ENCODE results near the gene ZNRF4.

ZNRF4 gene

GRCh38 chr19:5445071-5445470 is 10.1 kb upstream of the ZNRF4 start:
- no peaks in the 10 kb centered on the region for H3K4me1 ChIP-seq (ENCODE audit: control insufficient read depth in 1 of 2, insufficient read depth in 2 of 2, low read length in 2 of 2)
- H3K9me3 ChIP-seq (ENCODE audit: control insufficient read depth in 1 of 2, low read length in 2 of 2), result no peaks in the 10 kb centered on the region
- no peaks in the 10 kb centered on the region for H3K27me3 ChIP-seq (ENCODE audit: low read depth, low read length)
- H3K36me3 ChIP-seq (ENCODE audit: control insufficient read depth in 1 of 2, insufficient read depth in 2 of 2, low read length in 2 of 2), result no peaks in the 10 kb centered on the region
- no peak overlapping the region for H3K4me3 ChIP-seq (ENCODE audit: low read depth in 1 of 2, low read length in 2 of 2)
- no peak overlapping the region for H3K27ac ChIP-seq (ENCODE audit: low read length)

DNA sequence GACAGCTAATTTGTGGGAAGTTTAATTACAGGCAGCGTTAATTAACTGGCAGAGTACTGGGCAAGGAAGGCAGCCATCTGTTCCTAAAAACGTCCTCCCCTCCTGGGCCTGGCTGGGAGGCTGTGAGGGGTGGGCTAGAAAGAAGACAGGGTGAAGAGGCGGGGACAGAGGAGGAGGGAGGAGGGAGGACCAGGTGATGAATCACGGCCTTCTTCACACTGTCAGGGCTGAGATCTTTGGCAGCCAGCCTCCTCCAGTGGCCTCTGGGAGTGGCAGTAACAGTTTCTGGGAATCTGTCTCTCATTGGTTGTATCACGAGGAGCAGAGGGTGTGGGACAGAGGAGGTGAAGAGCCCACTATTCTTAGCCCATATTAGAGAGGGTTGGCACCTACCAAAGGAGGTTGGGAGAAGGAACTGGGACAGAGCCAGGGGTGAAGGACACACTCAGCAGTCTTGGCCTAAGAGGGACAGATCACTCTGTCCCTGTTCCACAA is 9.6 kb upstream of the ZNRF4 start:
- H3K27ac ChIP-seq (ENCODE audit: low read length), result no peak overlapping the region
- H3K9me3 ChIP-seq (ENCODE audit: control insufficient read depth in 1 of 2, low read length in 2 of 2), result no peaks in the 10 kb centered on the region
- H3K4me1 ChIP-seq (ENCODE audit: control insufficient read depth in 1 of 2, insufficient read depth in 2 of 2, low read length in 2 of 2), result no peaks in the 10 kb centered on the region
- H3K36me3 ChIP-seq (ENCODE audit: control insufficient read depth in 1 of 2, insufficient read depth in 2 of 2, low read length in 2 of 2), result no peaks in the 10 kb centered on the region
- H3K27me3 ChIP-seq (ENCODE audit: low read depth, low read length), result no peaks in the 10 kb centered on the region
- no peak overlapping the region for H3K4me3 ChIP-seq (ENCODE audit: low read depth in 1 of 2, low read length in 2 of 2)

- H3K27me3 ChIP-seq (ENCODE audit: low read depth, low read length), result no peaks in the 10 kb centered on the region
Measured at GRCh38 chr19:5447700-5448311, 7.4 kb upstream of the ZNRF4 start.

DNA sequence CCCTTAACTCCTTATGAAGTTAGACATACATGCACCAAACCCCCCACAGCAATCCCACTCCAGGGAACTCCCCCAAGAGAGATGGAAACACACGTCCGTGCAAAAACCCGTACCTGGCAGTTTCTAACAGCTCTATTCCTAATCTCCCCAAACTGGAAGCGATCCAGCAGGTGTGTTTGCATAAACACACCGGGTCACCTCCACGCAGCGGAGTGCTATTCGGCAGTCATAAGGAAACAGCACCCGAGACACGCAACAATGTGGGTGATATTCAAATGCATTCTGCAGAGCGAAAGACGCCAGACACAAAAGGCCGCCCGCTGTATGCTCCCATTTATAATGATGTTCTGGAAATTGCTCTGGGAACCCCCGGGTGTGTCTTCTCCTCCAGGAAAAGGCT is 6.8 kb upstream of the ZNRF4 start:
- Histone ChIP-seq H3K27ac (ENCODE audit: low read length) (no peak overlapping the region), H3K9me3 (ENCODE audit: control insufficient read depth in 1 of 2, low read length in 2 of 2) (peaks cover 0 to 4% of the 10 kb centered on the region in 2 donors), H3K4me3 (ENCODE audit: low read depth in 1 of 2, low read length in 2 of 2) (no peak overlapping the region), H3K4me1 (ENCODE audit: control insufficient read depth in 1 of 2, insufficient read depth in 2 of 2, low read length in 2 of 2) (no peaks in the 10 kb centered on the region), H3K36me3 (ENCODE audit: control insufficient read depth in 1 of 2, insufficient read depth in 2 of 2, low read length in 2 of 2) (no peaks in the 10 kb centered on the region), H3K27me3 (ENCODE audit: low read depth, low read length) (no peaks in the 10 kb centered on the region)

More at GRCh38 chr19:5447700-5448311, 7.4 kb upstream of the ZNRF4 start:
- Histone ChIP-seq H3K36me3 (ENCODE audit: control insufficient read depth in 1 of 2, insufficient read depth in 2 of 2, low read length in 2 of 2) (no peaks in the 10 kb centered on the region), H3K27ac (ENCODE audit: low read length) (no peak overlapping the region), H3K4me1 (ENCODE audit: control insufficient read depth in 1 of 2, insufficient read depth in 2 of 2, low read length in 2 of 2) (no peaks in the 10 kb centered on the region), H3K9me3 (ENCODE audit: control insufficient read depth in 1 of 2, low read length in 2 of 2) (no peaks in the 10 kb centered on the region), H3K4me3 (ENCODE audit: low read depth in 1 of 2, low read length in 2 of 2) (no peak overlapping the region)

- no peaks in the 10 kb centered on the region for H3K36me3 ChIP-seq (ENCODE audit: control insufficient read depth in 1 of 2, insufficient read depth in 2 of 2, low read length in 2 of 2)
- no peaks in the 10 kb centered on the region for H3K4me1 ChIP-seq (ENCODE audit: control insufficient read depth in 1 of 2, insufficient read depth in 2 of 2, low read length in 2 of 2)
- no peak overlapping the region for H3K4me3 ChIP-seq (ENCODE audit: low read depth in 1 of 2, low read length in 2 of 2)
- H3K9me3 ChIP-seq (ENCODE audit: control insufficient read depth in 1 of 2, low read length in 2 of 2), result peaks cover 0 to 4% of the 10 kb centered on the region in 2 donors
- no peak overlapping the region for H3K27ac ChIP-seq (ENCODE audit: low read length)
- H3K27me3 ChIP-seq (ENCODE audit: low read depth, low read length), result no peaks in the 10 kb centered on the region
Measured at GRCh38 chr19:5450482-5451126, 4.6 kb upstream of the ZNRF4 start.

GRCh38 chr19:5451494-5451893 is 3.7 kb upstream of the ZNRF4 start:
- no peaks in the 10 kb centered on the region for H3K4me1 ChIP-seq (ENCODE audit: control insufficient read depth in 1 of 2, insufficient read depth in 2 of 2, low read length in 2 of 2)
- no peaks in the 10 kb centered on the region for H3K36me3 ChIP-seq (ENCODE audit: control insufficient read depth in 1 of 2, insufficient read depth in 2 of 2, low read length in 2 of 2)
- peaks cover 0 to 4% of the 10 kb centered on the region in 2 donors for H3K9me3 ChIP-seq (ENCODE audit: control insufficient read depth in 1 of 2, low read length in 2 of 2)
- H3K4me3 ChIP-seq (ENCODE audit: low read depth in 1 of 2, low read length in 2 of 2), result no peak overlapping the region
- no peaks in the 10 kb centered on the region for H3K27me3 ChIP-seq (ENCODE audit: low read depth, low read length)
- H3K27ac ChIP-seq (ENCODE audit: low read length), result no peak overlapping the region

DNA sequence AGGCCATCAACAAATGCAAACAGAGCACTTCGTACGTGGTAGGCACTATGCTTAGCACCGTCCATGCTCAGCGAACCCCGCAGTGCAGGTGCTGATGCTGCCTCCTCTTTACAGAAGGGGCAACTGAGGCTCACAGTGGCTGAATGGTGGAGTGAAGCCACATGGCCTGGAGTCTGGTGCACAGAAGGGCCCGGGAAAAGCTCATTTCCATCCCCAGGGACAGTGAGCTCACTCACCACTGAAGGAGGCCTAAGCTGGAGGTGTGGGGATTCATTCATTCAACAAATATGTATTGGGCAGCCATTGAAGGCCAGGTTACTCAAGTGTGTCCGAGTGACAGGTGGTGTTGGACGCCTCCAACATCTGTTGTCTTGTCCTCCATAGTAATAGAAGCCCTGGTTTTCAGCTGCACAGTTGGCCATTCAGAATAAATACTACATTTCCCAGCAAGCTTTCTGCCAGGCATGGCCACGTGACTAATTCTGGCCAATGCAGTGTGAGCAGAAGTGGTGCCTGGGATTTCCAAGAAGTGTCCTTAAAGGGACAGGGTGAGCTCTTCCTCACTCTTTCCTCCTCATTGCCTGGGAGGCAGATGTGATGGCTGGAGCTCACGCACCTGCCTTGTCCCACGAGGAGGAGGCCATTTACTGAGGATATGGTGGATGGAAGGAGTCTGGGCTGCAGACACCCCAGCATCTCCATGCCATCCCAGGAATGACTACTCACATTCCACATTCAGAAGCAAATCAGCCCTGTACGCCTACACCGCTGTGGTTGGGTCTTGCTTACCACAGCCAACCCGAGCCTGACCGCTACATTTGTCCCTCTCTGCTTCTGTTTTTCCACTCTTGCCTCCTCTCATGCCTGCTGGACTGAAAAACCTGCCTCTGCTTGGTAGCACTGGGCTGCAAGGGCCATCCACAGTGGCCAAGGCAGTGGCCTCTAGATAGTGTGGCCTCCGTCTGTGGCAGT is 2.3 kb upstream of the ZNRF4 start:
- Histone ChIP-seq H3K27me3 (ENCODE audit: low read depth, low read length) (no peaks in the 10 kb centered on the region), H3K27ac (ENCODE audit: low read length) (no peak overlapping the region), H3K4me1 (ENCODE audit: control insufficient read depth in 1 of 2, insufficient read depth in 2 of 2, low read length in 2 of 2) (no peaks in the 10 kb centered on the region), H3K36me3 (ENCODE audit: control insufficient read depth in 1 of 2, insufficient read depth in 2 of 2, low read length in 2 of 2) (no peaks in the 10 kb centered on the region), H3K4me3 (ENCODE audit: low read depth in 1 of 2, low read length in 2 of 2) (no peak overlapping the region), H3K9me3 (ENCODE audit: control insufficient read depth in 1 of 2, low read length in 2 of 2) (peaks cover 0 to 4% of the 10 kb centered on the region in 2 donors)

DNA sequence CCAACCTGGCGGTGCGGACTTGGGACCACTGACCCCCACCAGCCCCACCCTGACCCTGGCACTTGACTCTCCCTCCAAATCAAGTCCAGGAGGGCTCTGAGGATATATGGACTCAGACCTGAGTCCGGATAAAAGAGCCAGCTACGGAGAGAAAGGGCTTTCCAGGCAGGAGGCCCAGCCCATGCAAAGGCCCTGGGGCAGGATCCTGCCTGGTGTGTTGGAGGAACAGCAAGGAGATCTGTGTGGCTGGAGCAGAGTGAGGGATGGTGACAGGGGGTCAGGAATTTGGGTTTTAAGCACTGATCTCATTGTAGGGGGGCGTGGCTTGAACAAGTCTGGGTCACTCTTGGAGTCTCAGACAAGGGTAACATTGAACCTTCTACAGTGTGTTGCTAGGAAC is 474 bp upstream of the ZNRF4 start:
- Histone ChIP-seq H3K27me3 (ENCODE audit: low read depth, low read length) (no peaks in the 10 kb centered on the region), H3K27ac (ENCODE audit: low read length) (no peak overlapping the region), H3K4me3 (ENCODE audit: low read depth in 1 of 2, low read length in 2 of 2) (no peak overlapping the region), H3K4me1 (ENCODE audit: control insufficient read depth in 1 of 2, insufficient read depth in 2 of 2, low read length in 2 of 2) (no peaks in the 10 kb centered on the region), H3K36me3 (ENCODE audit: control insufficient read depth in 1 of 2, insufficient read depth in 2 of 2, low read length in 2 of 2) (no peaks in the 10 kb centered on the region), H3K9me3 (ENCODE audit: control insufficient read depth in 1 of 2, low read length in 2 of 2) (peaks cover 0 to 4% of the 10 kb centered on the region in 2 donors)

GRCh38 chr19:5456130-5456840 is 1.1 kb downstream of the ZNRF4 start:
- no peaks in the 10 kb centered on the region for H3K4me1 ChIP-seq (ENCODE audit: control insufficient read depth in 1 of 2, insufficient read depth in 2 of 2, low read length in 2 of 2)
- no peaks in the 10 kb centered on the region for H3K36me3 ChIP-seq (ENCODE audit: control insufficient read depth in 1 of 2, insufficient read depth in 2 of 2, low read length in 2 of 2)
- H3K27me3 ChIP-seq (ENCODE audit: low read depth, low read length), result no peaks in the 10 kb centered on the region
- no peak overlapping the region for H3K27ac ChIP-seq (ENCODE audit: low read length)
- H3K4me3 ChIP-seq (ENCODE audit: low read depth in 1 of 2, low read length in 2 of 2), result no peak overlapping the region
- peaks cover 0 to 4% of the 10 kb centered on the region in 2 donors for H3K9me3 ChIP-seq (ENCODE audit: control insufficient read depth in 1 of 2, low read length in 2 of 2)

DNA sequence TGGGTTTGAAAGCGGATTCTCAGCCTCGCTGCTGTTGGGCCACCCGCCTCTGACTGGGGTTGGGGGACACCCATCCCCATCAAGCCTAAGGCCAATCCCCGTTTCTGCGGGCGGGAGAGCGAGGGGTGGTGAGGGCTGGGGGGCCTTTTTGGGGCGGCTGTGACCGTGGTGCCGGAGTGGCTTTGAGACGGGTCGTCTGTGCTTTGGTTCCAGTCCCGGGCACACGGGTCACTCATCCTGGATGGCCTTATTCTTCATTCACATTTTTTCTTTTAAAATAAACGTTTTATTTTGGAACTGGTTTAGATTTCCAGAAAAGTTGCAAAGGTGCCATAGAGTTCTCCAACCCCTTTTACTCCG is 1.6 kb downstream of the ZNRF4 start:
- no peaks in the 10 kb centered on the region for H3K4me1 ChIP-seq (ENCODE audit: control insufficient read depth in 1 of 2, insufficient read depth in 2 of 2, low read length in 2 of 2)
- H3K27me3 ChIP-seq (ENCODE audit: low read depth, low read length), result no peaks in the 10 kb centered on the region
- no peaks in the 10 kb centered on the region for H3K36me3 ChIP-seq (ENCODE audit: control insufficient read depth in 1 of 2, insufficient read depth in 2 of 2, low read length in 2 of 2)
- no peak overlapping the region for H3K27ac ChIP-seq (ENCODE audit: low read length)
- no peak overlapping the region for H3K4me3 ChIP-seq (ENCODE audit: low read depth in 1 of 2, low read length in 2 of 2)
- H3K9me3 ChIP-seq (ENCODE audit: control insufficient read depth in 1 of 2, low read length in 2 of 2), result peaks cover 0 to 4% of the 10 kb centered on the region in 2 donors

DNA sequence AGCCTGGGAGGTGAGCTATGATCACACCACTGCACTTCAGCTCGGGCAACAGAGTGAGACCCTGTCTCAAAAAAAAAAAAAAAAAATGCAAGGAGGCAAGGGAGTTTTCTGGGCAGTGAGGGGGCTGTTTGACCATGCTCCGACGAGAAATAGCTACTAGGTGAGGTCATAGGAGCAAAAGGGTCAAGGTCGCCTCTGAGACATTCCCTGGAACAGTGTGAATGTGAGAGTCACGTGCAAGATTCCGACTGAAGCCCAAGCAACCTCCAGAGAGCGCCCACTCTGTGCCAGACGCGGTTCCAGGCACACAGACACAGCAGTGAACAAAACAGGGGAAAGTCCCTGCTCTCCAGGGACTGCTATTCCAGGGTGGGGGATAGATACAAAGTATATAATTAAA is 2.5 kb downstream of the ZNRF4 start:
- Histone ChIP-seq H3K4me3 (ENCODE audit: low read depth in 1 of 2, low read length in 2 of 2) (no peak overlapping the region), H3K27ac (ENCODE audit: low read length) (no peak overlapping the region), H3K27me3 (ENCODE audit: low read depth, low read length) (no peaks in the 10 kb centered on the region), H3K4me1 (ENCODE audit: control insufficient read depth in 1 of 2, insufficient read depth in 2 of 2, low read length in 2 of 2) (no peaks in the 10 kb centered on the region), H3K36me3 (ENCODE audit: control insufficient read depth in 1 of 2, insufficient read depth in 2 of 2, low read length in 2 of 2) (no peaks in the 10 kb centered on the region), H3K9me3 (ENCODE audit: control insufficient read depth in 1 of 2, low read length in 2 of 2) (peaks cover 0 to 9% of the 10 kb centered on the region in 2 donors)

Data from muscle layer of duodenum (tissue), 2 donors.